ENCODE data around the gene RPL13. TPM values are rescaled to one million over a fixed set of nuclear protein-coding genes. Genes with fewer than 3 reads are reported as not detected.

RPL13 gene
- total RNA-seq, 1 experiment from 2014 or later, result 1,779 TPM

- no peaks in the 10 kb centered on the region for H3K27me3 Mint-ChIP-seq (ENCODE audit: unreplicated experiment)
- no TSS peak for BruUV-seq (replicated peaks)
- no peak overlapping the region for H3K27ac Mint-ChIP-seq (ENCODE audit: unreplicated experiment)
- no peak overlapping the region for H3K4me3 Mint-ChIP-seq (ENCODE audit: low read depth, unreplicated experiment)
- no peaks in the 10 kb centered on the region for H3K9me3 Mint-ChIP-seq (ENCODE audit: low read depth, unreplicated experiment)
- peaks cover 45% of the 10 kb centered on the region for H3K36me3 Mint-ChIP-seq (ENCODE audit: insufficient read depth, unreplicated experiment)
- no peak for DNase-seq
- CTCF ChIA-PET, result no interaction called here
- TF ChIP-seq CTCF (IDR thresholded peaks at IDR 0.05; ENCODE audit: unreplicated experiment), result no peak
- intact Hi-C loops (cut with micrococcal nuclease; ENCODE audit: unreplicated experiment), result no loop called here
- H3K4me1 Mint-ChIP-seq (ENCODE audit: low read depth, unreplicated experiment), result no peaks in the 10 kb centered on the region
Observed at GRCh38 chr16:89545044-89545830, 15.2 kb upstream of the RPL13 start.

- BruUV-seq (replicated peaks), result no TSS peak
- H3K4me1 Mint-ChIP-seq (ENCODE audit: low read depth, unreplicated experiment), result no peaks in the 10 kb centered on the region
- no peak overlapping the region for H3K27ac Mint-ChIP-seq (ENCODE audit: unreplicated experiment)
- intact Hi-C loops (cut with micrococcal nuclease; ENCODE audit: unreplicated experiment), result no loop called here
- H3K36me3 Mint-ChIP-seq (ENCODE audit: insufficient read depth, unreplicated experiment), result peaks cover 41% of the 10 kb centered on the region
- CTCF ChIA-PET, result no interaction called here
- no peak for TF ChIP-seq CTCF (IDR thresholded peaks at IDR 0.05; ENCODE audit: unreplicated experiment)
- no peaks in the 10 kb centered on the region for H3K9me3 Mint-ChIP-seq (ENCODE audit: low read depth, unreplicated experiment)
- H3K4me3 Mint-ChIP-seq (ENCODE audit: low read depth, unreplicated experiment), result no peak overlapping the region
- DNase-seq, result no peak
- H3K27me3 Mint-ChIP-seq (ENCODE audit: unreplicated experiment), result no peaks in the 10 kb centered on the region
Observed at GRCh38 chr16:89545831-89546574, 14.5 kb upstream of the RPL13 start.

GRCh38 chr16:89546781-89547180 lies 13.7 kb upstream of the RPL13 start:
- no TSS peak for BruUV-seq (replicated peaks)
- intact Hi-C loops (cut with micrococcal nuclease; ENCODE audit: unreplicated experiment), result no loop called here
- peaks cover 48% of the 10 kb centered on the region for H3K36me3 Mint-ChIP-seq (ENCODE audit: insufficient read depth, unreplicated experiment)
- H3K4me3 Mint-ChIP-seq (ENCODE audit: low read depth, unreplicated experiment), result no peak overlapping the region
- H3K27me3 Mint-ChIP-seq (ENCODE audit: unreplicated experiment), result no peaks in the 10 kb centered on the region
- H3K27ac Mint-ChIP-seq (ENCODE audit: unreplicated experiment), result no peak overlapping the region
- no peaks in the 10 kb centered on the region for H3K9me3 Mint-ChIP-seq (ENCODE audit: low read depth, unreplicated experiment)
- CTCF ChIA-PET, result no interaction called here
- no peaks in the 10 kb centered on the region for H3K4me1 Mint-ChIP-seq (ENCODE audit: low read depth, unreplicated experiment)
- DNase-seq, result no peak
- no peak for TF ChIP-seq CTCF (IDR thresholded peaks at IDR 0.05; ENCODE audit: unreplicated experiment)

GRCh38 chr16:89547291-89547690 lies 13.2 kb upstream of the RPL13 start:
- no peaks in the 10 kb centered on the region for H3K27me3 Mint-ChIP-seq (ENCODE audit: unreplicated experiment)
- no peaks in the 10 kb centered on the region for H3K9me3 Mint-ChIP-seq (ENCODE audit: low read depth, unreplicated experiment)
- H3K4me3 Mint-ChIP-seq (ENCODE audit: low read depth, unreplicated experiment), result no peak overlapping the region
- no peak overlapping the region for H3K27ac Mint-ChIP-seq (ENCODE audit: unreplicated experiment)
- BruUV-seq (replicated peaks), result no TSS peak
- CTCF ChIA-PET, result no interaction called here
- intact Hi-C loops (cut with micrococcal nuclease; ENCODE audit: unreplicated experiment), result no loop called here
- no peak for DNase-seq
- H3K36me3 Mint-ChIP-seq (ENCODE audit: insufficient read depth, unreplicated experiment), result peaks cover 53% of the 10 kb centered on the region
- no peak for TF ChIP-seq CTCF (IDR thresholded peaks at IDR 0.05; ENCODE audit: unreplicated experiment)
- H3K4me1 Mint-ChIP-seq (ENCODE audit: low read depth, unreplicated experiment), result no peaks in the 10 kb centered on the region

All from Calu3 (cell line).